CD8-positive, alpha-beta memory T cell (primary cell): Measurements from ENCODE around the gene TESK1. TPM values are rescaled to one million over a fixed set of nuclear protein-coding genes. Genes with fewer than 3 reads are reported as not detected.

Experiments used
- CTCF ChIA-PET: fragments of 350-600 bp; sonication (Branson Sonifier 250); formaldehyde crosslinking; loops from one replicate; lab custom pipeline; 2021; ENCODE audit warnings: antibody characterized with exemption; lab: Charles Lee
- POLR2A ChIA-PET: fragments of 350-600 bp; sonication (Branson Sonifier 250); formaldehyde crosslinking; loops from one replicate; lab custom pipeline; 2021; ENCODE audit warnings: antibody characterized with exemption; lab: Charles Lee
- DNase-seq, 5 donors: peaks; one replicate each; pipeline versions ENCODE4 v3.0.0 to v3.0.0-alpha.2; 2020 to 2022; ENCODE audit warnings: mixed read lengths in 1 of 5
- H3K27ac ChIP-seq: one replicate; pipeline ENCODE4 v1.7.0; 2013; ENCODE audit warnings: low read depth, mild to moderate bottlenecking, low read length, moderate library complexity
- H3K27me3 ChIP-seq: 2 replicates; pipeline ENCODE4 v1.7.0; 2013; ENCODE audit warnings: low read length, mild to moderate bottlenecking; ENCODE audit not compliant: insufficient read depth, poor library complexity, severe bottlenecking
- H3K36me3 ChIP-seq: 2 replicates; pipeline ENCODE4 v1.7.0; 2013; ENCODE audit warnings: mild to moderate bottlenecking, low read length, moderate library complexity; ENCODE audit not compliant: insufficient read depth
- H3K4me1 ChIP-seq: 2 replicates; pipeline ENCODE4 v1.7.0; 2013; ENCODE audit warnings: mild to moderate bottlenecking, low read length, moderate library complexity; ENCODE audit not compliant: insufficient read depth
- H3K4me3 ChIP-seq: 2 replicates; pipeline ENCODE4 v1.7.0; 2013; ENCODE audit warnings: mild to moderate bottlenecking, low read length
- H3K9me3 ChIP-seq: 2 replicates; pipeline ENCODE4 v1.7.0; 2013; ENCODE audit warnings: mild to moderate bottlenecking, low read length
- H3K27ac Mint-ChIP-seq, 8 donors: one replicate each; pipeline ENCODE4 v1.8.0; 2020 to 2021; ENCODE audit warnings: mixed read lengths in 8 of 8, mild to moderate bottlenecking in 6 of 8, inconsistent platforms in 3 of 8, moderate library complexity in 3 of 8
- H3K27me3 Mint-ChIP-seq, 2 donors: one replicate each; pipeline ENCODE4 v1.8.0; 2020 to 2021; ENCODE audit warnings: mixed read lengths in 2 of 2, mild to moderate bottlenecking in 1 of 2, moderate library complexity in 1 of 2
- H3K36me3 Mint-ChIP-seq, 3 donors: one replicate each; pipeline ENCODE4 v1.8.0; 2020 to 2021; ENCODE audit warnings: mixed read lengths in 3 of 3, inconsistent platforms in 1 of 3, mild to moderate bottlenecking in 1 of 3
- H3K4me1 Mint-ChIP-seq, 3 donors: one replicate each; pipeline ENCODE4 v1.8.0; 2020 to 2021; ENCODE audit warnings: mixed read lengths in 3 of 3, inconsistent platforms in 1 of 3, mild to moderate bottlenecking in 1 of 3
- H3K4me3 Mint-ChIP-seq, 7 donors: one replicate each; pipeline ENCODE4 v1.8.0; 2020 to 2021; ENCODE audit warnings: mixed read lengths in 7 of 7, mild to moderate bottlenecking in 6 of 7, moderate library complexity in 4 of 7, inconsistent platforms in 2 of 7
- H3K9me3 Mint-ChIP-seq, 5 donors: one replicate each; pipeline ENCODE4 v1.8.0; 2020 to 2022; ENCODE audit warnings: mixed read lengths in 5 of 5, mild to moderate bottlenecking in 3 of 5, moderate library complexity in 2 of 5, inconsistent platforms in 1 of 5
- polyA plus RNA-seq: library from polyadenylated mRNA; unstranded; fragments of 300-500 nt; fragmentation: Illumina TruSeq; gene quantifications from one replicate; pipeline ENCODE4 v1.2.3, GENCODE V29; 2021
- total RNA-seq, 2 experiments: library from RNA; stranded (reverse); gene quantifications; one replicate each; pipeline ENCODE4 v1.2.3, GENCODE V29; 2021

TESK1 gene
- total and polyA plus RNA-seq, 3 experiments from 2014 or later, result 15.9 to 46.8 (median 44.2) TPM

DNA sequence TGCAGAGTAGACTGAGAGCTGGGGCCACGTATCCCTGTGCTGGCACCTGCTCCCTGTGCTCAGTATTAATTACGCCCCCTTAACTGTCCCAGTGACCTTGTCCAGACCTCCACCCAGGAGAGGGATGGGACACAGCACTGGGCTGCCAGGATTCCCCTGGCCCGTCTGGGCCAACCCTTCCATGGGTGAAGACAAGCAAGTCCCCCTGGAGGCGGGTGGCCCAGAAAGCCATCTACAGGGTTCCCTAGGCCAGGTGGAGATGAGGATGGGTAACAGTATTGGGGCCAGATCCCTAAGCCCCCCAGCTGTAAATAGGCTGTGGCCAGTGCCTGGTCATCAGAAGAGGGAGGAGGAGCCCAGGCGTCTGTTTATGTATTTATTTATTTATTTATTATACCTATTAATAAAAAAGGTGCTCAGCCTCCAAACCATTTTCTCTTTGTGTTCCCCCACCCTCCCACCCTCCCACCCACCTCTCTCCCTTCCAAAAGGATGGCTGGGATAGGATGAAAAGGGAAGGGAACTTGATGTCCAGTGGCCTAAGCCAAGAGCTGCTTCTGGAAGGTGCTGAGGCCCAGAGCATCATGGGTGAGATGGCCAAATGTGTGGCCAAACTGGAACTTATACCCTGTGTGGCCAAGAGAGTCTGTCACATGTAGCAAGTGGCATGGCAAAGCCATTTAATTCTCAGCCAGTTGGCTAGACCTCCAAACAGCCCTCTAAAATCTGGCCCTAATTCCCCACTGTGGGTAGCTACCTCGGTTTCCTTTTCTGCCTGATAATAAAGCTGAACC lies 43.4 kb upstream of the TESK1 start:
- H3K27ac Mint-ChIP-seq, result no peak overlapping the region
- peaks cover 0 to 4% (median 0%) of the 10 kb centered on the region in 3 donors for H3K36me3 Mint-ChIP-seq
- CTCF ChIA-PET, result no interaction called here
- Histone ChIP-seq H3K27ac (no peak overlapping the region), H3K36me3 (no peaks in the 10 kb centered on the region), H3K4me3 (no peak overlapping the region), H3K27me3 (no peaks in the 10 kb centered on the region), H3K4me1 (no peaks in the 10 kb centered on the region), H3K9me3 (no peaks in the 10 kb centered on the region)
- peaks cover 0 to 2% of the 10 kb centered on the region in 2 donors for H3K27me3 Mint-ChIP-seq
- POLR2A ChIA-PET, result no interaction called here
- H3K9me3 Mint-ChIP-seq, result no peaks in the 10 kb centered on the region
- peaks cover 0 to 3% (median 0%) of the 10 kb centered on the region in 3 donors for H3K4me1 Mint-ChIP-seq
- no peak for DNase-seq
- no peak overlapping the region for H3K4me3 Mint-ChIP-seq

GRCh38 chr9:35562895-35563780 lies 41.9 kb upstream of the TESK1 start:
- Histone ChIP-seq H3K4me1 (no peaks in the 10 kb centered on the region), H3K36me3 (no peaks in the 10 kb centered on the region), H3K27ac (no peak overlapping the region), H3K9me3 (no peaks in the 10 kb centered on the region), H3K4me3 (no peak overlapping the region), H3K27me3 (no peaks in the 10 kb centered on the region)
- no peaks in the 10 kb centered on the region for H3K9me3 Mint-ChIP-seq
- peaks cover 0 to 2% of the 10 kb centered on the region in 2 donors for H3K27me3 Mint-ChIP-seq
- no peak overlapping the region for H3K4me3 Mint-ChIP-seq
- CTCF ChIA-PET, result no interaction called here
- POLR2A ChIA-PET, result no interaction called here
- DNase-seq, result no peak
- peaks cover 0 to 1% (median 0%) of the 10 kb centered on the region in 3 donors for H3K36me3 Mint-ChIP-seq
- H3K4me1 Mint-ChIP-seq, result peaks cover 0 to 3% (median 0%) of the 10 kb centered on the region in 3 donors
- H3K27ac Mint-ChIP-seq, result peak overlapping the region in 3 of 8 donors; percentile 66 to 92 (median 78)

DNA sequence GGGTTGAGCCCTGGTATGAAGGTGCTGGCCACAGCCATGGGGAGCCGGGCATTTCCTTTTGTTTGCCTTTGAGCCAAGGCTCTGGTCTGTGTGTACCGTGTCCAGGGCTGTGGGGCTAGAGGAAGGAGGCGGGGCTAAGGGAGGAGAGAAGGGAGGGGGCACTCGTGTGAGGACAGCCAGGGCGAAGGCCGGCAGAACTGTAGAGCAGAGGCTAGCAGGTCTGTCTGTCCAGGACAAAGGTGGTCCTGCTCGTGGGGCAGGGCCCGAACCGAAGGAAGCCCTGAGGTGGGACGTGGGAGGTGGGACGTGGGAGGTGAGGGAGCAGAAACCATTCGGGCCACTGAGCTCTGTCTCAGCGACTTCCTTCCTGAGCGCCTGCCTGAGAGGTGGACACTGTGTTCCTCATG lies 41.3 kb upstream of the TESK1 start:
- Mint-ChIP-seq H3K9me3 (no peaks in the 10 kb centered on the region), H3K36me3 (peaks cover 0 to 1% (median 0%) of the 10 kb centered on the region in 3 donors), H3K4me1 (peaks cover 0 to 3% (median 0%) of the 10 kb centered on the region in 3 donors), H3K27me3 (peaks cover 0 to 2% of the 10 kb centered on the region in 2 donors), H3K4me3 (peak overlapping the region in 2 of 7 donors; percentile 26 to 63), H3K27ac (peak overlapping the region in 3 of 8 donors; percentile 66 to 78 (median 66))
- no peaks in the 10 kb centered on the region for H3K9me3 ChIP-seq
- CTCF ChIA-PET, result no interaction called here
- POLR2A ChIA-PET, result no interaction called here
- no peaks in the 10 kb centered on the region for H3K36me3 ChIP-seq
- H3K27me3 ChIP-seq, result no peaks in the 10 kb centered on the region
- H3K27ac ChIP-seq, result no peak overlapping the region
- H3K4me3 ChIP-seq, result no peak overlapping the region
- no peaks in the 10 kb centered on the region for H3K4me1 ChIP-seq
- DNase-seq, result no peak

DNA sequence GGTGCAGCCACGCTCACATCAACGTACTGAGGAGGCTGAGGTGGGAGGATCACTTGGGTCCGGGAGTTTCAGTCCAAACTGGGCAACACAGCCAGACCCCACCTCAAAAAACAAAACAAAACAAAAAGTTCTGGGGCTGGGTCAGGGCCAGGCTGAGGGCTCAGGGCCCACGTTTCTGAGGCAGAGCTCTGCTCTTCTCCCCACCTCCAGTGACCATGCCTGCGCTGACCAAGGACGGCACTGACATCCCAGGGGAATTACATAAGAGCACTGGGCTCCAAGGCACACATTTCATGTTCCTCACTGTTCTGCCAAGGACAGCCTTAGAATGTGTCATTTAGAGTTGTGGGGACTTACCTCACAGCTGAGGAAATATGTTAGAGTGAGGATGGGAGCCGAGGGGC lies 40.4 kb upstream of the TESK1 start:
- Histone ChIP-seq H3K4me3 (no peak overlapping the region), H3K27me3 (no peaks in the 10 kb centered on the region), H3K4me1 (no peaks in the 10 kb centered on the region), H3K36me3 (no peaks in the 10 kb centered on the region), H3K27ac (no peak overlapping the region), H3K9me3 (no peaks in the 10 kb centered on the region)
- POLR2A ChIA-PET, result no interaction called here
- CTCF ChIA-PET, result interaction anchor here (1.3 kb wide), 1 partner anchor 10 kb away, joined by 4 read pairs; no protein-coding TSS in a partner anchor
- H3K9me3 Mint-ChIP-seq, result no peaks in the 10 kb centered on the region
- no peak overlapping the region for H3K4me3 Mint-ChIP-seq
- H3K27me3 Mint-ChIP-seq, result peaks cover 0 to 2% of the 10 kb centered on the region in 2 donors
- H3K4me1 Mint-ChIP-seq, result peaks cover 2 to 7% (median 3%) of the 10 kb centered on the region in 3 donors
- DNase-seq, result no peak
- H3K27ac Mint-ChIP-seq, result peak overlapping the region in 1 of 8 donors; percentile 33
- H3K36me3 Mint-ChIP-seq, result peaks cover 0 to 1% (median 0%) of the 10 kb centered on the region in 3 donors

DNA sequence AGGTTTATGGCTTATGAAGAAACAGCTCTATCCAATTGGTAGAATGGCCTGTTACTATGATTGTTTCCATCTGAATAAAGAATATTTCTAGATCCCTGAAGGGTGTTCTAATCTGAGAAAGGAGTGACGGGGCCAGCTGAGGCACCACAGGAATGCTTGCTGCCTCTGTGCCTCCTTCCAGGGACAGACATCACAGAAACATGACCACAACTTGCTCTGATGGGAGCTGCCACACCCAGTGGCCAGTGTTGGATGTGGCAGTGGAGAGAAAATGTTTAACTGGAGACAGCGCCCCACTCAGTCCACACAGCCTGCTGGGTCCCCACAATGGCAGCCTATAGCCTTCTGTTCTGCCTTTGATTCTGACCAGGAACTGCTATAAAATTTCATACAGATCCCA lies 38.6 kb upstream of the TESK1 start:
- no peak for DNase-seq

GRCh38 chr9:35568196-35568595 lies 36.9 kb upstream of the TESK1 start:
- no peak for DNase-seq
- H3K27ac Mint-ChIP-seq, result no peak overlapping the region
- Histone ChIP-seq H3K4me3 (no peak overlapping the region), H3K9me3 (no peaks in the 10 kb centered on the region), H3K36me3 (no peaks in the 10 kb centered on the region), H3K4me1 (no peaks in the 10 kb centered on the region), H3K27ac (no peak overlapping the region), H3K27me3 (no peaks in the 10 kb centered on the region)
- H3K36me3 Mint-ChIP-seq, result no peaks in the 10 kb centered on the region
- H3K27me3 Mint-ChIP-seq, result peaks cover 0 to 2% of the 10 kb centered on the region in 2 donors
- peaks cover 15 to 17% (median 15%) of the 10 kb centered on the region in 3 donors for H3K4me1 Mint-ChIP-seq
- H3K9me3 Mint-ChIP-seq, result no peaks in the 10 kb centered on the region
- ChIA-PET POLR2A (no interaction called here), CTCF (interaction anchor here (1.3 kb wide), 1 partner anchor 10 kb away, joined by 4 read pairs; no protein-coding TSS in a partner anchor)
- H3K4me3 Mint-ChIP-seq, result no peak overlapping the region

More for the DNA sequence above, 38.6 kb upstream of the TESK1 start:
- Mint-ChIP-seq H3K27ac (peak overlapping the region in 1 of 8 donors; percentile 63), H3K9me3 (no peaks in the 10 kb centered on the region), H3K4me1 (peaks cover 15 to 17% (median 15%) of the 10 kb centered on the region in 3 donors), H3K27me3 (peaks cover 0 to 2% of the 10 kb centered on the region in 2 donors), H3K4me3 (no peak overlapping the region), H3K36me3 (peaks cover 0 to 1% (median 0%) of the 10 kb centered on the region in 3 donors)
- POLR2A ChIA-PET, result no interaction called here
- CTCF ChIA-PET, result no interaction called here
- Histone ChIP-seq H3K27me3 (no peaks in the 10 kb centered on the region), H3K9me3 (no peaks in the 10 kb centered on the region), H3K36me3 (no peaks in the 10 kb centered on the region), H3K27ac (no peak overlapping the region), H3K4me3 (no peak overlapping the region), H3K4me1 (no peaks in the 10 kb centered on the region)

DNA sequence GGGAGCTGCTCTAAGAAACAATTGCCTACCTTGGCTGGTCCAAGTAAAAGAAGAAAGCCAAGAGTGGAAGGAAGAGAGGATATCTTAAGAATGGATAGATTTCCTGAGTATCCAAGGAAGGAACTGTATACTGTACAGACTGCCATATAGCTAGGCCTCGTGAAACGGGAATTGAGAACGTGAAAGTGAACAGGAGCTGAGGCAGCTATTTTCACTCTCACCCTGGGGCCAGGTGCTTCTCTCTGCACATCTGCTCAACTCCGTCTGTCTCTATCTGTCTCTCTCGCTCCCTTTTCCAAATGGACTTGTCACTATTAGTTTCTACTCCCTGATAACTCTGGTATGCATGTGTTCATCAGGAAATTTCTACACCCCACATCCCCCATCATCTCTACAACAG lies 35.9 kb upstream of the TESK1 start:
- no peaks in the 10 kb centered on the region for H3K27me3 ChIP-seq
- Mint-ChIP-seq H3K36me3 (no peaks in the 10 kb centered on the region), H3K9me3 (no peaks in the 10 kb centered on the region), H3K4me1 (peaks cover 14 to 15% (median 15%) of the 10 kb centered on the region in 3 donors), H3K4me3 (no peak overlapping the region), H3K27ac (peak overlapping the region in 3 of 8 donors; percentile 6 to 89 (median 83)), H3K27me3 (peaks cover 0 to 2% of the 10 kb centered on the region in 2 donors)
- no peak overlapping the region for H3K27ac ChIP-seq
- CTCF ChIA-PET, result interaction anchor here (1.3 kb wide), 1 partner anchor 9 kb away, joined by 4 read pairs; no protein-coding TSS in a partner anchor
- H3K4me1 ChIP-seq, result no peaks in the 10 kb centered on the region
- POLR2A ChIA-PET, result interaction anchor here (0.7 kb wide), 1 partner anchor 490 kb away, joined by 3 read pairs; no protein-coding TSS in a partner anchor
- no peaks in the 10 kb centered on the region for H3K36me3 ChIP-seq
- DNase-seq, result no peak
- no peak overlapping the region for H3K4me3 ChIP-seq
- no peaks in the 10 kb centered on the region for H3K9me3 ChIP-seq
